Lung (tissue), 12 donors: ENCODE results near the gene BCAN. TPM values are rescaled to one million over a fixed set of nuclear protein-coding genes. Genes with fewer than 3 reads are reported as not detected.

ENCODE experiments used
- ATAC-seq: fragments of 200-7000 bp; cut with Tn5 transposase; one replicate; pipeline ENCODE4 v1.9.1; 2020; ENCODE audit warnings: moderate number of reproducible peaks; ENCODE audit not compliant: insufficient read depth, low FRiP score
- DNase-seq, 3 donors: peaks; one replicate each; pipeline ENCODE4 v3.0.0-alpha.2; 2013 to 2017
- H3K27ac ChIP-seq, 2 donors: one replicate each; pipeline ENCODE4 v1.5.1; 2013; ENCODE audit warnings: mild to moderate bottlenecking in 2 of 2, moderate library complexity in 2 of 2, control low read depth in 1 of 2, inconsistent platforms in 1 of 2, low read depth in 1 of 2, low read length in 1 of 2
- H3K27me3 ChIP-seq, 3 donors: one replicate each; pipeline ENCODE4 v1.5.1; 2013; ENCODE audit warnings: low read length in 2 of 3; ENCODE audit not compliant: control insufficient read depth in 3 of 3, insufficient read depth in 3 of 3
- H3K36me3 ChIP-seq, 4 donors: one replicate each; pipeline ENCODE4 v1.5.1; 2013; ENCODE audit warnings: low read length in 4 of 4, mild to moderate bottlenecking in 1 of 4, moderate library complexity in 1 of 4; ENCODE audit not compliant: control insufficient read depth in 4 of 4, insufficient read depth in 4 of 4
- H3K4me1 ChIP-seq, 5 donors: one replicate each; pipeline ENCODE4 v1.5.1; 2013; ENCODE audit warnings: low read length in 5 of 5, mild to moderate bottlenecking in 2 of 5, moderate library complexity in 1 of 5; ENCODE audit not compliant: control insufficient read depth in 5 of 5, insufficient read depth in 5 of 5
- H3K4me3 ChIP-seq: one replicate; pipeline ENCODE4 v1.5.1; 2013; ENCODE audit warnings: mild to moderate bottlenecking, control low read depth, moderate library complexity
- H3K9ac ChIP-seq, 2 donors: one replicate each; pipeline ENCODE4 v1.5.1; 2013; ENCODE audit warnings: low read length in 2 of 2, control low read depth in 1 of 2; ENCODE audit not compliant: insufficient read depth in 1 of 2
- H3K9me3 ChIP-seq, 4 donors: one replicate each; pipeline ENCODE4 v1.5.1; 2013; ENCODE audit warnings: low read length in 3 of 4, mild to moderate bottlenecking in 1 of 4, moderate library complexity in 1 of 4; ENCODE audit not compliant: control insufficient read depth in 4 of 4, insufficient read depth in 3 of 4
- CTCF ChIP-seq: IDR thresholded peaks from 2 replicates; pipeline ENCODE4 v1.5.1; 2012; ENCODE audit warnings: mild to moderate bottlenecking; ENCODE audit errors: control extremely low read depth, extremely low read depth
- WGBS, 2 donors: extraction: QIAGEN DNeasy Blood & Tissue Kit; methylation state at CpG; one replicate each; pipeline ENCODE4 v1.1.7; 2013; 5-methylcytosine and 5-hydroxymethylcytosine counted together
- polyA plus RNA-seq, 2 donors: library from polyadenylated mRNA; stranded (reverse); fragments of 200-250 nt; gene quantifications; one replicate each; pipeline ENCODE4 v1.2.1, GENCODE V29; 2013
- total RNA-seq, 2 donors: library from RNA; depleted of rRNA in 1 of 2; stranded (reverse); fragments of >200 nt in 1 of 2; gene quantifications; one replicate each; pipeline ENCODE4 v1.2.1, GENCODE V29; 2014 to 2021
- donor health status: control.
- donor health status: control.
- donor health status: Bipolar disorder and iron deficiency.
- donor health status: healthy.
- donor health status: DM: yes; HTN: yes; CAD: no.

The BCAN gene
- total and polyA plus RNA-seq, 4 donors = 0.05 to 1.1 (median 0.12) TPM

DNA sequence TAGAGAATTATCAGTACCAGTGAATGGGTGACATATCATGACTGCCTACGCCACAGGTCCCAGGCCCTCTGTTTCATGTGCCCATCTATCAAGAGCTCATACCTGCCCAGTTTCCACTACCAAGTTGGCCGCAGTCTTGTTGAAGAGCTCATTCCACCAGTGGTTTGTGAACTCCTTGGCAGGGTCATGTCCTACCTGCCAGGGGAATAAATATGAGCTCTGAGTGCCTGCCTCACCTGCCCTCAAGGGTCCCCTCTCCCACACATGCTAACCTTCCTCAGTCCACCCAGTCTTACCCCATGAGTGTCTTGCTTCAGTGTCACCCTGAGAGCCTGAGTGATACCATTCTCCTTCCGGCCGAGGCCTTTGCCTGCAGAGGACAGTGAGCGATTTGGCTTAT lies 43.8 kb upstream of the BCAN start:
- WGBS, 2 donors = 95 to 96% methylated on average over 5 of the region's 5 CpGs
- no peak for TF ChIP-seq CTCF
- Histone ChIP-seq H3K27me3 (no peaks in the 10 kb centered on the region), H3K27ac (no peak overlapping the region), H3K4me3 (no peak overlapping the region), H3K9ac (no peak overlapping the region), H3K36me3 (peaks cover 3 to 37% (median 21%) of the 10 kb centered on the region in 4 donors), H3K4me1 (peaks cover 3 to 10% (median 6%) of the 10 kb centered on the region in 5 donors), H3K9me3 (no peaks in the 10 kb centered on the region)
- ATAC-seq (no peak), DNase-seq (no peak)

- TF ChIP-seq CTCF = no peak
- DNase-seq (no peak), ATAC-seq (no peak)
- Histone ChIP-seq H3K9ac (no peak overlapping the region), H3K4me3 (no peak overlapping the region), H3K36me3 (peaks cover 3 to 31% (median 21%) of the 10 kb centered on the region in 4 donors), H3K4me1 (peaks cover 3 to 10% (median 6%) of the 10 kb centered on the region in 5 donors), H3K9me3 (no peaks in the 10 kb centered on the region), H3K27ac (no peak overlapping the region), H3K27me3 (no peaks in the 10 kb centered on the region)
- 94 to 95% methylated on average over 4 of the region's 4 CpGs for WGBS, 2 donors
Measured at GRCh38 chr1:156598731-156599432, 43.0 kb upstream of the BCAN start.

DNA sequence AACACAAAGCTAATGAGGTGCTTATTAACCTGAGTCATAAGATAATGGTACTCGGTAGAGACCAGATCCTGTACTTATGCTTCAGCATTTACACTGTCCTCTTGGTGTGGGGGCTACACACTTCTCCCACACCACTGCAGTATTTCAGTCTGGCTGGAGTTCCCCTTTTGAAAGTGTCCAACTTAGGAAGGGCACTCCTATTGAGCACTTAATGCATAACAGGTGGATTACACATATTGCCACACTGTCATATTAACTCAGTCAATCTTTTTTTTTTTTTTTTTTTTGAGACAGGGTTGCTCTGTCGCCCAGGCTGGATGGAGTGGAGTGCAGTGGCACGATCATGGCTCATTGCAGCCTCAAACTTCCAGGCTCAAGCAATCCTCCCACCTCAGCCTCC lies 42.1 kb upstream of the BCAN start:
- no peak overlapping the region for H3K4me3 ChIP-seq
- H3K27me3 ChIP-seq = no peaks in the 10 kb centered on the region
- 48 to 52% methylated on average over 3 of the region's 3 CpGs for WGBS, 2 donors
- peaks cover 3 to 27% (median 17%) of the 10 kb centered on the region in 4 donors for H3K36me3 ChIP-seq
- H3K9ac ChIP-seq = no peak overlapping the region
- H3K4me1 ChIP-seq = peaks cover 3 to 10% (median 6%) of the 10 kb centered on the region in 5 donors
- no peak for TF ChIP-seq CTCF
- ATAC-seq = no peak
- no peak overlapping the region for H3K27ac ChIP-seq
- DNase-seq = no peak
- H3K9me3 ChIP-seq = no peaks in the 10 kb centered on the region
